ENCODE data around the gene RNF44. TPM values are rescaled to one million over a fixed set of nuclear protein-coding genes. Genes with fewer than 3 reads are reported as not detected.

The RNF44 gene
- total and polyA plus RNA-seq, 4 donors = 8.5 to 40.6 (median 18.3) TPM

DNA sequence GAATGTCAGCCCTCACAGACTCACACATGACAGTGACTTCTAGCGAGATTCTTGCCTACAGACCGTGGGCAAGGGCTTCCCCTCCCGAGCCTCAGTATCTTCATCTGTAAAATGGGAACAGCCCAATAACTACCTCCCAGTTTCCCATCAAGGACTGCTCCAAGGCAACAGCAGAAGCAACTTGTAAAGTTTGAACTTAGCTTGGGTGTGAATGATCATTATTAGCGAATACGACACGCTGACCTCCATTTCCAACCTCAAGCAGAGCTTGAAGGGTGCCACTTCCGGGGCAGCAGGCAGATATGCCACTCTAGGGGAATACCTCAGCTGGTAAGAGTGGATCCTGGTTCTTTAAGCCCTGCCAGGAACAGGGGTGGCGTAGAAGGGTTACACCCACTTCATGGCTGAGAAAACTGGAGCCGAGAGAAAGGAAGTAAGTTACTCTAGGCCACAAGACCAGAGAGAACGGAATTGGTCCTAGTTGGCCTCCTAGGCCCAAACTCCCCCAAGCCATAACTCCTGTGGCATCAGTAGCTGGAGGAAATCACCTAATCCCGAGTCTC lies 2.0 kb downstream of the RNF44 start:
- Histone ChIP-seq H3K4me1 (ENCODE audit: control insufficient read depth in 1 of 2, insufficient read depth in 2 of 2, low read length in 2 of 2) (no peaks in the 10 kb centered on the region), H3K36me3 (ENCODE audit: control insufficient read depth in 1 of 2, insufficient read depth in 2 of 2, low read length in 1 of 2) (peaks cover 0 to 3% of the 10 kb centered on the region in 2 donors), H3K27ac (ENCODE audit: low read depth in 1 of 2, low read length in 2 of 2) (no peak overlapping the region), H3K27me3 (ENCODE audit: control insufficient read depth in 1 of 2, insufficient read depth in 2 of 2, low read length in 1 of 2) (no peaks in the 10 kb centered on the region), H3K9me3 (ENCODE audit: control insufficient read depth, low read length) (no peaks in the 10 kb centered on the region), H3K4me3 (ENCODE audit: low read length in 2 of 2) (no peak overlapping the region)
- DNase-seq (peak; percentile 45 to 61), ATAC-seq (ENCODE audit: low FRiP score) (no peak)
- 64 to 65% methylated on average over 11 of the region's 11 CpGs for WGBS, 2 donors
- intact Hi-C loops (cut with DNase I) = loop anchor here (5.0 to 10.0 kb wide), 5 partner anchors 88 to 168 kb away; partner anchors contain the start of genes CLTB (in 2 of the 2), ARL10 (in 1 of the 2), FAF2 (in 1 of the 2) and HIGD2A (in 1 of the 2)

GRCh38 chr5:176534640-176535039 lies 2.6 kb downstream of the RNF44 start:
- H3K27ac ChIP-seq (ENCODE audit: low read depth in 1 of 2, low read length in 2 of 2) = no peak overlapping the region
- H3K4me1 ChIP-seq (ENCODE audit: control insufficient read depth in 1 of 2, insufficient read depth in 2 of 2, low read length in 2 of 2) = no peaks in the 10 kb centered on the region
- DNase-seq = peak in 1 of 2 donors; percentile 58
- H3K27me3 ChIP-seq (ENCODE audit: control insufficient read depth in 1 of 2, insufficient read depth in 2 of 2, low read length in 1 of 2) = no peaks in the 10 kb centered on the region
- intact Hi-C loops (cut with DNase I) = loop anchor here (5.0 to 10.0 kb wide), 5 partner anchors 87 to 167 kb away; partner anchors contain the start of genes CLTB (in 2 of the 2), ARL10 (in 1 of the 2), FAF2 (in 1 of the 2) and HIGD2A (in 1 of the 2)
- H3K4me3 ChIP-seq (ENCODE audit: low read length in 2 of 2) = no peak overlapping the region
- WGBS, 2 donors = 76 to 82% methylated on average over 4 of the region's 4 CpGs
- ATAC-seq (ENCODE audit: low FRiP score) = no peak
- H3K9me3 ChIP-seq (ENCODE audit: control insufficient read depth, low read length) = no peaks in the 10 kb centered on the region
- peaks cover 0 to 3% of the 10 kb centered on the region in 2 donors for H3K36me3 ChIP-seq (ENCODE audit: control insufficient read depth in 1 of 2, insufficient read depth in 2 of 2, low read length in 1 of 2)

DNA sequence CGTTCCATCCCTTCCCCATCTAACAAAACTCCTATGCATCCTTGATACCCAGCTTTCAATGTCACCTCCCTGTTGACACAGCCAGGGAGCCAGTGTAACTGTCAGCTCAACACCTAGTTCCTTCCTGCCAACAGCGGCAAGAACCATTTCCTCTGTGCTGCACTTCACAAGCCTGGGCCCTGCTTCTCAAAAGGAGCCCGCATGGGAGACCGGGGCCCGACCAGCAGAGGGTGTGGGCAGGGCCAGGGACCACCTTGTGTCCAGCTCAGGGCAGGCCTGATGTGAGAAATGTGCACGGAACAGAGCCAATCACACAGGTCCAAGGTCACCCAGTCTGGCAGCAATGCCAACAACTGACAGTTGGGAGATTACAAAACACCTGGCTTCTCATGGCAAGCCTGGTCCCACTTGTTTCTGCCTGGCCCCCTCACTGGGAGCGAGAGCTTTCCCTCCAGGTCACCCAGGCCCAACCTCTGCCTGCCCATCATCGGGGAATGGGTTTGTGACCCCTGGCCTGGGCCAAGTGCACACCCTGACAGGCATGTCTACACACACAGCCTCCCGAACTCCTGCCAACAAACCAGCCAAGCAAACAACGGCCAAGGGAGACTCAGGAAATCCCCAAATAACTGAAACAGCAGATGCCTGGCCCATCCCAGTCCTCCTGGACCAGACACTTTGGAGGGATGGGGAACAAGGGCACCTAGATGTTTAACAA lies 3.1 kb downstream of the RNF44 start:
- WGBS, 2 donors = 21 to 23% methylated on average over 10 of the region's 10 CpGs
- intact Hi-C loops (cut with DNase I) = loop anchor here (10.0 kb wide), 2 partner anchors 119 to 149 kb away; partner anchors contain the start of genes CLTB (in 2 of the 2), HIGD2A (in 1 of the 2) and NOP16 (in 1 of the 2)
- H3K4me3 ChIP-seq (ENCODE audit: low read length in 2 of 2) = no peak overlapping the region
- H3K27ac ChIP-seq (ENCODE audit: low read depth in 1 of 2, low read length in 2 of 2) = no peak overlapping the region
- H3K36me3 ChIP-seq (ENCODE audit: control insufficient read depth in 1 of 2, insufficient read depth in 2 of 2, low read length in 1 of 2) = peaks cover 0 to 6% of the 10 kb centered on the region in 2 donors
- H3K27me3 ChIP-seq (ENCODE audit: control insufficient read depth in 1 of 2, insufficient read depth in 2 of 2, low read length in 1 of 2) = no peaks in the 10 kb centered on the region
- DNase-seq (peak; percentile 60 to 69), ATAC-seq (ENCODE audit: low FRiP score) (no peak)
- H3K4me1 ChIP-seq (ENCODE audit: control insufficient read depth in 1 of 2, insufficient read depth in 2 of 2, low read length in 2 of 2) = no peaks in the 10 kb centered on the region
- no peaks in the 10 kb centered on the region for H3K9me3 ChIP-seq (ENCODE audit: control insufficient read depth, low read length)

- intact Hi-C loops (cut with DNase I) = loop anchor here (10.0 kb wide), 2 partner anchors 119 to 149 kb away; partner anchors contain the start of genes CLTB (in 2 of the 2), HIGD2A (in 1 of the 2) and NOP16 (in 1 of the 2)
- no peak overlapping the region for H3K27ac ChIP-seq (ENCODE audit: low read depth in 1 of 2, low read length in 2 of 2)
- WGBS, 2 donors = 44% methylated on average over 8 of the region's 8 CpGs
- DNase-seq (peak; percentile 77 to 78), ATAC-seq (ENCODE audit: low FRiP score) (no peak)
- H3K4me3 ChIP-seq (ENCODE audit: low read length in 2 of 2) = no peak overlapping the region
- H3K9me3 ChIP-seq (ENCODE audit: control insufficient read depth, low read length) = no peaks in the 10 kb centered on the region
- no peaks in the 10 kb centered on the region for H3K4me1 ChIP-seq (ENCODE audit: control insufficient read depth in 1 of 2, insufficient read depth in 2 of 2, low read length in 2 of 2)
- peaks cover 0 to 7% of the 10 kb centered on the region in 2 donors for H3K36me3 ChIP-seq (ENCODE audit: control insufficient read depth in 1 of 2, insufficient read depth in 2 of 2, low read length in 1 of 2)
- no peaks in the 10 kb centered on the region for H3K27me3 ChIP-seq (ENCODE audit: control insufficient read depth in 1 of 2, insufficient read depth in 2 of 2, low read length in 1 of 2)
Observed at GRCh38 chr5:176533390-176533789, 3.8 kb downstream of the RNF44 start.

GRCh38 chr5:176532795-176533194 lies 4.4 kb downstream of the RNF44 start:
- H3K9me3 ChIP-seq (ENCODE audit: control insufficient read depth, low read length) = no peaks in the 10 kb centered on the region
- 94 to 95% methylated on average over 9 of the region's 9 CpGs for WGBS, 2 donors
- ATAC-seq (ENCODE audit: low FRiP score) = no peak
- peak in 1 of 2 donors; percentile 70 for DNase-seq
- no peak overlapping the region for H3K4me3 ChIP-seq (ENCODE audit: low read length in 2 of 2)
- H3K27me3 ChIP-seq (ENCODE audit: control insufficient read depth in 1 of 2, insufficient read depth in 2 of 2, low read length in 1 of 2) = no peaks in the 10 kb centered on the region
- peaks cover 0 to 7% of the 10 kb centered on the region in 2 donors for H3K36me3 ChIP-seq (ENCODE audit: control insufficient read depth in 1 of 2, insufficient read depth in 2 of 2, low read length in 1 of 2)
- no peak overlapping the region for H3K27ac ChIP-seq (ENCODE audit: low read depth in 1 of 2, low read length in 2 of 2)
- no peaks in the 10 kb centered on the region for H3K4me1 ChIP-seq (ENCODE audit: control insufficient read depth in 1 of 2, insufficient read depth in 2 of 2, low read length in 2 of 2)
- intact Hi-C loops (cut with DNase I) = loop anchor here (10.0 kb wide), 2 partner anchors 118 to 148 kb away; partner anchors contain the start of genes CLTB (in 2 of the 2), HIGD2A (in 1 of the 2) and NOP16 (in 1 of the 2)

DNA sequence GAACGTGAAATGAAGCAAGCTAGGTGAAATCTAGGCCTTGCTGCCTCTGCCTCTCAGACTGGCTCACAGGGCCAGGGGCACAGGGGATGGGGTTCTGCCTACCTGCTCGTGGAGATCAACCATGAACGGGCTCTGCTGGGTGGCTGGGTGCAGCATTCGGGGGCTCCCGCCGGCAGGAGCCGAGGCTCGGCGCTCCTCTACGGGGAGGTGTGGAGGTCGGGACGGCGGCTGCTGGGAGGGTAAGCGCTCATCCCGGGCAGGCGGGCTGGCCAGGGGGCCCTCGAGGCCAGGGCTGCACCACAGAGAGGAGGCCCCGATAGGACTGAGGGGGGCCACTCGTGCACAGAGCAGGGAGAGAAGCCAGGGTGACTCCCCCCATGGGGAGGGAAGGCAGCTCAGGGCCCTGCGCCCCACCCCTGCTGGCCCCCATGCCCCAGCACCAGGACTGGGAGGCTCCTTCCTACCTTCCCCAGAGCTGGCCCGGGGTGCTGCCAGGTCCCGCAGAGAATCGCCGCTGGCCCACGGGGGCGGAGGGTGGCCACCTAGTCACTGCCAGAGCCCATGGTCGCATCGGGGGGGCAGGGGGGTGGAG lies 5.2 kb downstream of the RNF44 start:
- 89 to 90% methylated on average over 27 to 28 of the region's 28 CpGs for WGBS, 2 donors
- DNase-seq (peak in 1 of 2 donors; percentile 71), ATAC-seq (ENCODE audit: low FRiP score) (no peak)
- intact Hi-C loops (cut with DNase I) = loop anchor here (10.0 kb wide), 2 partner anchors 117 to 147 kb away; partner anchors contain the start of genes CLTB (in 2 of the 2), HIGD2A (in 1 of the 2) and NOP16 (in 1 of the 2)
- H3K27ac ChIP-seq (ENCODE audit: low read depth in 1 of 2, low read length in 2 of 2) = no peak overlapping the region
- H3K4me3 ChIP-seq (ENCODE audit: low read length in 2 of 2) = no peak overlapping the region
- H3K9me3 ChIP-seq (ENCODE audit: control insufficient read depth, low read length) = no peaks in the 10 kb centered on the region
- H3K4me1 ChIP-seq (ENCODE audit: control insufficient read depth in 1 of 2, insufficient read depth in 2 of 2, low read length in 2 of 2) = no peaks in the 10 kb centered on the region
- H3K27me3 ChIP-seq (ENCODE audit: control insufficient read depth in 1 of 2, insufficient read depth in 2 of 2, low read length in 1 of 2) = no peaks in the 10 kb centered on the region
- H3K36me3 ChIP-seq (ENCODE audit: control insufficient read depth in 1 of 2, insufficient read depth in 2 of 2, low read length in 1 of 2) = peaks cover 0 to 7% of the 10 kb centered on the region in 2 donors

DNA sequence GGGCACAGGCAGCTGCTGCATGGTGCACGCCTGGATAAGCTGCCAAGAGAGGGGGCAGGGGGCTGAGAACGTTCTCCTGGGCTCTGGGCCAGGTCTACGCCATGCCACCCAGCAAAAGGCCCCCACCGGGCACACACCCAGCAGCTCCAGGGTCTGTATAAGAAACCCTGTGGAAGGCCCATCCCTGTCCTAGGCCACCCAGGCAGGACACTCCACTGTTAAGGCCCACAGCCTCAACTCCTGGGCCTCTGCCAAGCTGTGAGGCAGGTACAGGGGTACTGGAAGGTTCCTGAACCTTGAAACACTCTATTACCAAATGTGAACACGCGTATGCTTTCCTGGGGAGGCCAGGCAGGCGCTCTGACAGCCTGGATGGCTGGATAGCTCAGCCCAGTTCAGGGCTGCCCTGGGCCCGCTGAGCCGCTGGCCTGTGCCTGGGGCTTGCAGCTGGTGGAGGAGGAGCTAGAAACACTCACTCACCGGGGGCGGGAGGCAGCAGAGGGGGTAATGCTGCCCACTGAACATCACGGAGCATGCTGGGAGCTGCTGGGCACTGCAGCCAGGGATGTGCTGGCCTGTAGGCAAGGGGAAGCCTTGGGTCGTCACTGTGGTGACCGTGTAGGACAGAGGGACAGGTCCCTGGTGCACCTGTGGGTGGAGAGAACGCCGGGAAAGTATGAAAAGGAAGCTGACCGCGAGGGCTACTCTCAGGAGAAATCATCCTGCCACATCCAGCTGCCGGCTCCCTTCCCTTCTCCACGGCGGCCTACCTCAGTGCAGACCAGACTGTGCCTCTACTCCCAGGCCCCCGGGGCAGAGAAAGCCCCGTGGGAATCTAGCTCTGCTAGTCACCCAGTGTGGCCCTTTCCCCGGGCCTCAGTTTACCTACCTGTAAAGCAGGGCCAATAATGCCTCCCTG lies 6.0 kb downstream of the RNF44 start:
- ATAC-seq (ENCODE audit: low FRiP score) = no peak
- H3K4me1 ChIP-seq (ENCODE audit: control insufficient read depth in 1 of 2, insufficient read depth in 2 of 2, low read length in 2 of 2) = no peaks in the 10 kb centered on the region
- H3K36me3 ChIP-seq (ENCODE audit: control insufficient read depth in 1 of 2, insufficient read depth in 2 of 2, low read length in 1 of 2) = peaks cover 0 to 7% of the 10 kb centered on the region in 2 donors
- no peaks in the 10 kb centered on the region for H3K9me3 ChIP-seq (ENCODE audit: control insufficient read depth, low read length)
- H3K27me3 ChIP-seq (ENCODE audit: control insufficient read depth in 1 of 2, insufficient read depth in 2 of 2, low read length in 1 of 2) = no peaks in the 10 kb centered on the region
- WGBS, 2 donors = 56 to 59% methylated on average over 23 to 24 of the region's 24 CpGs
- no peak overlapping the region for H3K27ac ChIP-seq (ENCODE audit: low read depth in 1 of 2, low read length in 2 of 2)
- no peak overlapping the region for H3K4me3 ChIP-seq (ENCODE audit: low read length in 2 of 2)
- peak in 1 of 2 donors; percentile 62 for DNase-seq
- intact Hi-C loops (cut with DNase I) = loop anchor here (10.0 kb wide), 2 partner anchors 116 to 146 kb away; partner anchors contain the start of genes CLTB (in 2 of the 2), HIGD2A (in 1 of the 2) and NOP16 (in 1 of the 2)

All from aorta (tissue), 5 donors.